ENCODE data around the gene SMARCAL1. TPM values are rescaled to one million over a fixed set of nuclear protein-coding genes. Genes with fewer than 3 reads are reported as not detected.

Gene SMARCAL1
- total and polyA plus RNA-seq, 4 donors = 3.4 to 9.3 (median 5.4) TPM

- Histone ChIP-seq H3K27ac (ENCODE audit: low read depth in 1 of 2, low read length in 2 of 2) (no peak overlapping the region), H3K9ac (ENCODE audit: low read depth in 1 of 2, low read length in 2 of 2) (peak overlapping the region in 1 of 2 donors; percentile 29), H3K9me3 (ENCODE audit: control insufficient read depth in 4 of 4, low read length in 3 of 4) (no peaks in the 10 kb centered on the region), H3K4me3 (ENCODE audit: low read depth in 1 of 3, low read length in 3 of 3) (peak overlapping the region in 1 of 3 donors; percentile 96), H3K36me3 (ENCODE audit: control insufficient read depth in 4 of 4, insufficient read depth in 3 of 4, low read depth in 1 of 4, low read length in 3 of 4) (peaks cover 4 to 28% (median 20%) of the 10 kb centered on the region in 4 donors), H3K27me3 (ENCODE audit: control insufficient read depth in 4 of 4, insufficient read depth in 4 of 4, low read length in 3 of 4) (no peaks in the 10 kb centered on the region), H3K4me1 (ENCODE audit: control insufficient read depth in 4 of 4, insufficient read depth in 4 of 4, low read length in 3 of 4) (peaks cover 1 to 19% (median 14%) of the 10 kb centered on the region in 4 donors)
- DNase-seq (ENCODE audit: low spot score) = no peak
- WGBS = 86% methylated on average over 6 of the region's 6 CpGs
- TF ChIP-seq, protein P1, sequence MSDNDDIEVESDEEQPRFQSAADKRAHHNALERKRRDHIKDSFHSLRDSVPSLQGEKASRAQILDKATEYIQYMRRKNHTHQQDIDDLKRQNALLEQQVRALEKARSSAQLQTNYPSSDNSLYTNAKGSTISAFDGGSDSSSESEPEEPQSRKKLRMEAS (IDR thresholded peaks at IDR 0.05) = no peak
- TF ChIP-seq FOXA2 (IDR thresholded peaks at IDR 0.05) (no peak), TAF1 (conservative IDR thresholded peaks at IDR 0.05) (no peak), HNF4G (IDR thresholded peaks at IDR 0.05) (no peak), REST (IDR thresholded peaks at IDR 0.05) (no peak), RAD21 (IDR thresholded peaks at IDR 0.05) (no peak)
- TF ChIP-seq, protein P2, sequence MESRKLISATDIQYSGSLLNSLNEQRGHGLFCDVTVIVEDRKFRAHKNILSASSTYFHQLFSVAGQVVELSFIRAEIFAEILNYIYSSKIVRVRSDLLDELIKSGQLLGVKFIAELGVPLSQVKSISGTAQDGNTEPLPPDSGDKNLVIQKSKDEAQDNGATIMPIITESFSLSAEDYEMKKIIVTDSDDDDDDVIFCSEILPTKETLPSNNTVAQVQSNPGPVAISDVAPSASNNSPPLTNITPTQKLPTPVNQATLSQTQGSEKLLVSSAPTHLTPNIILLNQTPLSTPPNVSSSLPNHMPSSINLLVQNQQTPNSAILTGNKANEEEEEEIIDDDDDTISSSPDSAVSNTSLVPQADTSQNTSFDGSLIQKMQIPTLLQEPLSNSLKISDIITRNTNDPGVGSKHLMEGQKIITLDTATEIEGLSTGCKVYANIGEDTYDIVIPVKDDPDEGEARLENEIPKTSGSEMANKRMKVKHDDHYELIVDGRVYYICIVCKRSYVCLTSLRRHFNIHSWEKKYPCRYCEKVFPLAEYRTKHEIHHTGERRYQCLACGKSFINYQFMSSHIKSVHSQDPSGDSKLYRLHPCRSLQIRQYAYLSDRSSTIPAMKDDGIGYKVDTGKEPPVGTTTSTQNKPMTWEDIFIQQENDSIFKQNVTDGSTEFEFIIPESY (IDR thresholded peaks at IDR 0.05) = no peak
Measured at GRCh38 chr2:216497382-216498069, 85.2 kb downstream of the SMARCAL1 start.

- peak overlapping the region; percentile 29 to 36 for H3K9ac ChIP-seq (ENCODE audit: low read depth in 1 of 2, low read length in 2 of 2)
- peaks cover 4 to 33% (median 25%) of the 10 kb centered on the region in 4 donors for H3K36me3 ChIP-seq (ENCODE audit: control insufficient read depth in 4 of 4, insufficient read depth in 3 of 4, low read depth in 1 of 4, low read length in 3 of 4)
- DNase-seq (ENCODE audit: low spot score) = no peak
- peaks cover 1 to 19% (median 14%) of the 10 kb centered on the region in 4 donors for H3K4me1 ChIP-seq (ENCODE audit: control insufficient read depth in 4 of 4, insufficient read depth in 4 of 4, low read length in 3 of 4)
- H3K27me3 ChIP-seq (ENCODE audit: control insufficient read depth in 4 of 4, insufficient read depth in 4 of 4, low read length in 3 of 4) = no peaks in the 10 kb centered on the region
- H3K4me3 ChIP-seq (ENCODE audit: low read depth in 1 of 3, low read length in 3 of 3) = peak overlapping the region; percentile 61 to 96 (median 90)
- H3K9me3 ChIP-seq (ENCODE audit: control insufficient read depth in 4 of 4, low read length in 3 of 4) = no peaks in the 10 kb centered on the region
- no peak for TF ChIP-seq RAD21 (IDR thresholded peaks at IDR 0.05)
- no peak for TF ChIP-seq SP1 (IDR thresholded peaks at IDR 0.05)
- no peak for TF ChIP-seq HNF4G (IDR thresholded peaks at IDR 0.05)
- TF ChIP-seq NR2F2 (IDR thresholded peaks at IDR 0.05) = no peak
- no peak for TF ChIP-seq HNF4A (conservative IDR thresholded peaks at IDR 0.05)
- TF ChIP-seq JUND (IDR thresholded peaks at IDR 0.05) = no peak
- TF ChIP-seq REST (IDR thresholded peaks at IDR 0.05) = no peak
- TF ChIP-seq RXRA (IDR thresholded peaks at IDR 0.05) = no peak
- TF ChIP-seq, protein P2 (IDR thresholded peaks at IDR 0.05) = no peak
- TF ChIP-seq YY1 (IDR thresholded peaks at IDR 0.05) = no peak
- peak overlapping the region in 1 of 2 donors; percentile 51 for H3K27ac ChIP-seq (ENCODE audit: low read depth in 1 of 2, low read length in 2 of 2)
- 41% methylated on average over 6 of the region's 6 CpGs for WGBS
Measured at GRCh38 chr2:216498070-216498378, 85.7 kb downstream of the SMARCAL1 start.

Data from liver (tissue), 9 donors.